ENCODE results near the gene FTO.
A peak's percentile ranks its signal among the peaks of the same experiment; 100 is the strongest.
"Not testable (repeated sequence)": the region's sequence is repeated elsewhere in the genome, so short reads cannot be mapped to it uniquely, and the experiment has no call there.

The FTO gene

DNA sequence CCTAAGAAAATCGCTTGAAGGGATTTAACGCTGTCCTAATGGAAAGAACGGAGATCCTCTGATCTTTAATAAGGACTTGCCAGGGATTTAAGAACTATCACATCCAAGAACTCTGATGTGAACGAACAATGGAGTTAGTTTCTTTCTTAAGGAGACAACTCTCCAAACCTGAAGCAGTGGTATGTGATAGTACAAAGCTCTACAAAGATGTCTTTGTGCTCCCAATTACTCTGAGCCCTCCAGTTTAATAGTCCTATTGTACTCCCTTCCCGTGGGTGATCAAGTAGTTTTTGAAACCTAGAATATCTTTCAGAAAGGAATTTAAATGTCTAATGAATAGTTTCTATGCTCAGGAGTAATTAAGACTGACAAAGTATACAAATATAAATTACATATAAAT lies 123.8 kb downstream of the FTO start:
- no peak for DNase-seq (ENCODE audit: low spot score)

GRCh38 chr16:53829186-53829747 lies 125.3 kb downstream of the FTO start:
- DNase-seq (ENCODE audit: low spot score) = no peak

DNA sequence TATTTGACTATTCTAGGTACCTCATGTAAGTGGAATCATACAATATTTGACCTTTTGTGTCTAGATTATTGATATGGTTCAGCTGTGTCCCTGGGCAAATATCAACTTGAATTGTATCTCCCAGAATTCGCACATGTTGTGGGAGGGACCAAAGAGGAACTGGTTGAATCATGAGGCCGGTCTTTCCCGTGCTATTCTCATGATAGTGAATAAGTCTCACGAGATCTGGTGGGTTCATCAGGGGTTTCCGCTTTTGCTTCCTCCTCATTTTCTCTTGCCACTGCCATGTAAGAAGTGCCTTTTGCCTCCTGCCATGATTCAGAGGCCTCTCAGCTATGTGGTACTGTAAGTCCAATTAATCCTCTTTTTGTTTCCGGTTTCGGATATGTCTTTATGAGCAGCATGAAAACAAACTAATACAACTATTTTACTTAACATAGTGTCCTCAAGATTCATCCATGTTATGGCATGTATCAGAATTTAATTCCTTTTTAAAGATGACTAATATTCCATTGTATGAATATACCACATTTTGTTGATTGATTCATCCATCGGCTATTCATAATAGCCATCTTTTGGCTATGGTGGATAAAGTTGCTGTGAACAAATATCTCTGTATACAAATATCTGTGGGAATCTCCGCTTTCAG lies 129.1 kb downstream of the FTO start:
- no peak for DNase-seq (ENCODE audit: low spot score)

- no peak for DNase-seq (ENCODE audit: low spot score)
These were observed 132.2 kb downstream of the FTO start for GRCh38 chr16:53836142-53836541.

- DNase-seq (ENCODE audit: low spot score) = no peak
These were observed 132.7 kb downstream of the FTO start for GRCh38 chr16:53836680-53837079.

DNA sequence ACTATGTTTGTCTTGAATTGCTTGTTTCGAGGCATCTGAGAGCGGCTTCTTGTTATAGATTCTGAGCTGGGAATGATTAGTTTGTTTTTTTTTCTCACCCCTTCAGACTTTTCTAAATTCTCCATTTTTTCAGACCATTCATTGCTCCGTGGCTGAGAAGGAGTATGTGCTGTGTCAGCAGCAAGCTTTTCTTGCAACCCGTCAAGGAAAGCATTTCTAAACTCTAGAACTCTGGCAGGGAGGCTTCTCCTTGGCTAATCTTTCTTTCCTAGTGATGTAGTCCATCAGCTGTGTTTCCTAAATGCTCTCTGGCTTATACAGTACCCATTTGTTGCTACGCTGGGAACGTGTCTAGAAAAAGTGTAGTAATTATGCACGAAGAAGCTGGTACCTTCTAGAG lies 133.5 kb downstream of the FTO start:
- DNase-seq (ENCODE audit: low spot score) = no peak

GRCh38 chr16:53839150-53839549 lies 135.2 kb downstream of the FTO start:
- DNase-seq (ENCODE audit: low spot score) = no peak

DNA sequence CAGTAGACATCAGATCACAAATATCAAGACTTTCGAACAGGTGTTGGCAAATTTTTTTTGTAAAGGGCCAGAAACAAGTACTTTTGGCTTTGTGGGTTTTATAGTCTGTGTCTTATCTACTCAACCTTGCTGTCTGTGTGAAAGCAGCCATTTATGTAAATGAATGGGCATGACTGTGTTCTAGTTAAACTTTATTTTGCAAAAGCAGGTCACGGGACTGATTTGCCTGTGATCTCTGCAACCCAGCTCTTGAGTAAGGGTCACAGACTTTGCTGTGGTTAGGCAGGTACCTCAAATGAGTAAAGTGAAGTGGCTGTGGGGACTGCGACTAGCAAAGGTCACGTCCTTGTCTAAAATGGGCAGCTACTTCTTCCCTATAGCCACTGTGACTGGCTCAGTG lies 136.5 kb downstream of the FTO start:
- no peak for DNase-seq (ENCODE audit: low spot score)

DNA sequence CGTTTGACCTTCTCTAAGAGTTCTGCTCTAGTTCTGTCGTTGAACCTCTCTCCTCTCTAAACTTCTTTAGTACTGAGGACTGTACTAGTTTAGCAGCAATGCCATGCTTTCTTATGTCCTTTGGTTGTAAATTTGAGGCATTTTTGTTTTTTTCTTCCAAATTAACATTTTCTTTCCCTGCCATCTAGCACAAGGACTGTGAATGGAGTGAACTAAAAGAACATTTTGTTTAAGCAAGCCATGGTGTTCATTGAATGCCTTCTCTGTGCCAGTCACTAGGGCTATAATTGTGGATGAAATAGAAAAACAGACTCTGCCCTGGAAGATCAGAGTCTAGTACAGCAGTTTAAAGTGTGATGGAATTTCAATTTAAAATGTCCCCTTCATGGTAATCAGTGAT lies 137.9 kb downstream of the FTO start:
- no peak for DNase-seq (ENCODE audit: low spot score)

- no peak for DNase-seq (ENCODE audit: low spot score)
These were observed 139.1 kb downstream of the FTO start for GRCh38 chr16:53843084-53843483.

DNA sequence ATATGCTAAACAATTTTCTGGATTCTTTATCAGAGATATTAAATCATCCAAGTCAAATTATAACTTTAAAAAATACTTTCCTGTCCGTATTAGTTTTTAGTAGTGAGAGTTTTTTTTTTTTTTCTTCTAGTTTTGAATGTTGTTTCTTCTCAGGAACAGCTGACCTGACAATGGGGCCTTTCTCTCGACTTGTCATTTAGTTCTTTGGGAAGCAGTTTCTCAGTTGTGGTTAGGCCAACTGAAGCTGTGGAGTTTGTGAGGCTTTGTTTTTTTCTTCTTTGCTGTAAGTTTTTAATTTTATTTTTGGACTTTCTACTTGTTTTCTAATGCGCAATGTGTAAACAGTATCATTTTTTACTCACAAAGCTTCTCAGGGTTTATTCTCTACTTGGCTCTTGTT lies 140.8 kb downstream of the FTO start:
- DNase-seq (ENCODE audit: low spot score) = no peak

DNA sequence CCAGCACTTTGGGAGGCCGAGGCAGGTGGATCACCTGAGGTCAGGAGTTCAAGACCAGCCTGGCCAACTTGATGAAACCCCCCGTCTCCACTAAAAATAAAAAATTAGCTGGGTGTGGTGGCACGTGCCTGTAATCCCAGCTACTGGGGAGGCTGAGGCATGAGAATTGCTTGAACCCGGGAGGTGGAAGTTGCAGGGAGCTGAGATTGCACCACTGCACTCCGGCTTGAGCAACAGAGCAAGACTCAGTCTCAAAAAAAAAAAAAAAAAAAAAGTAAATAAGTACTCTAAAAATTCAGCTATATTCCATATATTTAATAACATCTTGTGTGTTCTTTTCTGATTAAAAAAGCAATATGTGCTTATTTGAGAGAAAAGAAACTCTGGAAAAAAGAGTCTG lies 142.6 kb downstream of the FTO start:
- DNase-seq (ENCODE audit: low spot score) = not testable (repeated sequence)

DNA sequence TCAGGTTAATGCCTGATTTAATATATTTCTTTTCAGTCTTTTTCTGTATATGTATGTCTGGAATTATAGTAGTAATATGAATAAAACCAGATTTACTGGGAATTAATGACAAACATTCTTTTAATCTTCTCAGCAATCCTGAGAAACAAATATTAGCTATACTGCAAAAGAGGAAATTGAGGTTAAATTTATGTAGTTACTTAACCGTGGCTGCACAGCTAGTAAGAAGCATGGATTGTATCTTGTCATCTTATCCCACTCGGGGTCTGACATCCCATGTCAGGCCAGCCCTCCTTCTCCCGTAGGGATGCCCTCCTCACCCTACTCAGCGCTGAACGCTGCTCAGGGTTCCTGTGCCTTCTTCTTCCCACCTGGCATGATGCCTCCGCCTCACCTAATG lies 143.0 kb downstream of the FTO start:
- no peak for DNase-seq (ENCODE audit: low spot score)

DNA sequence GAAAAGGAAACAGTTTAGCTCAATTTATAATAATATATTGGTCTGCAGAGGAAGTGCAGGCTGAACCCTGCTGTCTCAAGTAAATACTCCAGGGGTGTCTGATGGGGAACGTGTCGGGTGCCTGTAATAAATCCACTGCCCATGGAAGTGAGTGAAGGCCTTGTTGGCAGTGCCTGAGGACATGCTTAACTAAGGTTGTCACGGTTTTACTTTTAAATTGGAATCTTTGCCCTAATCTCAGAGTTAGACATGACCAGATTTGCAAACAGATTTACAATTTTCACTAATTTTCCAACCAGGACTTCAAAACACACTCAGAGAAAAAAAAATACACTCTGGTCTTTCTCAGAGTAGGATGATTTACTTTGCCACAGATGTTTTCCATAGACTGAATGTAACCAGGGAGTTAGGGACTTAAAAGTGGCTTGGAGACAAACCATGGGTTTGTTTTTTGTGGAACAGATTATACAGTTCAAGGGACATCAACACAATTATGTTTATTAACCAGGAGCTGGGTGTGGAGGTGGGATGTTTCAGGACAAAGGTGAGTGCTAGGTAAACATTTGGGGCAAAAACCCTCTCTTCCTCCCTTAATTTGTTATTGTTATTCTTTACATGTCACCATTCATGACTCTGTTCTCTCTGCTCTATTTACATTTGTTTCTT lies 144.5 kb downstream of the FTO start:
- DNase-seq (ENCODE audit: low spot score) = no peak

DNA sequence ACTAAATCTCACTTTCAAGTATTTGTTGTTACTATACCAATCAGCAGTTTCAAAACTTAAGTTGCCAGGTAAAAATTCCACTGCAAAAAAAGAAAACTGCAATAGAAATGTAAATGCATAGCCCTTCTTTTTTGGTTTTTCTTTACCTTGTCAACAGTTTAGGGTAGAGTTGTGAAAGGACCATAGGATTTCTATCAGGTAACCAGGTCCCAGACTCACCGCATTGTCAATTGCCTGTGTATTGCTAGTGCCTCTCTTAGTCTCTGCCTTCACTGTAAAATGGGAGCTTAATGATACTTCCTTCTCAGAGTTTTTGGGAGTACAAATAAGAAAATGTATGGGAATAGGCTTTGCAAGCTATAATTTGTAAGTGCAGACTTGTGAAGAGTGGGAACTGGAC lies 145.0 kb downstream of the FTO start:
- DNase-seq (ENCODE audit: low spot score) = no peak

DNA sequence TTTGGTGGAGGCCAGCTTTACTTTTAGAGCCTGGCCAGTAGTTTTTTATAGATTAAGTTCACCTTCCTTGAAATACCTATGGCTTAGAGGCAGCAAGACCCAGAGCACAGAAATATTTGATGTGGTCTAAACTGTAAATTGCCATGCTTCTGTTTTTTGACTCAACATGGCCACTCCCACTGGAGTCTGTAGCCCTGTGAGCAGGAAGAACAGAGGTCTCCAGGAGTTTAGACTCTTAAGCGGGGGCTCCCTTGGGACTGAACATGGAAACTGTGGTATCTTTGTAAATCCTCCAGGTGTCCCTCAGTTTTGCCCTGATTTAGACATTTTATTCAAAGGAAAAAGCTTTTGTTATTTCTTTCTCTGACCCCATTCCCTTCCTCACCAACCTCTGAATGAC lies 145.6 kb downstream of the FTO start:
- DNase-seq (ENCODE audit: low spot score) = no peak

- DNase-seq (ENCODE audit: low spot score) = no peak
These were observed 146.0 kb downstream of the FTO start for GRCh38 chr16:53849994-53850393.

GRCh38 chr16:53852678-53853077 lies 148.7 kb downstream of the FTO start:
- DNase-seq (ENCODE audit: low spot score) = no peak

DNA sequence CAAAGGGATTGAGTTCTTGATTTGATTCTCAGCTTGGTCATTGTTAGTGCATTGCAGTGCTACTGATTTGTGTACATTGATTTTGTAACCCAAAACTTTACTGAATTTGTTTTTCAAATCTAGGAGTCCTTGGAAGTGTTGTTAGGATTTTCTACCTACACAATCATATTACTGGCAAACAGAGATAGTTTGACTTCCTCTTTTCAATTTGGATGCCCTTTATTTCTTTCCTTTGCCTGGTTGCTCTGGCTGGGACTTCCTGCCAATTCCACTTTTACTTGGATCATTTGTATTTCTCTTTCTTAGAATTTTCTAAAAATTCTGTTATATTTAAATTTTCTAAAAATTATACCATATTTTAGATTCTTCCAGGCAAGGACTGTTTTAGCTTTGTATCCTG lies 151.1 kb downstream of the FTO start:
- DNase-seq (ENCODE audit: low spot score) = no peak

DNA sequence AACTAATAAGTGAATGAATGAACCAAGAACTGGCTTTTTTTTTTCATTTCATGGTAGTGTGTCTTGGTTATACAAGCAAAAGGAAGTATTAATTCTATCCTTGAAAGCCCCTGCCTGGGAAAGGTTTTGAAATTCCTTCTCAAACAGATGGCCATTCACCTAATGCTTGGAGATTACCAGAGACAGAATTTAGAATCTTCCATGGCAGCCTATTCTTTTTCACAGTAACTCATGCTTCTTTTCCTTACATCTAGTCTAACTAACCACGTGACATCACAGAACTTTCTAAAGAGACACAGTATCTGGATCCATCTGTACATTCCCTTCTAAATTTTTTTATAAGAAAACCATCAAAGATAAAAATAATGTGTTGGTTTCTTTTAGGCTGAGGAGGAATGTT lies 151.6 kb downstream of the FTO start:
- no peak for DNase-seq (ENCODE audit: low spot score)

DNA sequence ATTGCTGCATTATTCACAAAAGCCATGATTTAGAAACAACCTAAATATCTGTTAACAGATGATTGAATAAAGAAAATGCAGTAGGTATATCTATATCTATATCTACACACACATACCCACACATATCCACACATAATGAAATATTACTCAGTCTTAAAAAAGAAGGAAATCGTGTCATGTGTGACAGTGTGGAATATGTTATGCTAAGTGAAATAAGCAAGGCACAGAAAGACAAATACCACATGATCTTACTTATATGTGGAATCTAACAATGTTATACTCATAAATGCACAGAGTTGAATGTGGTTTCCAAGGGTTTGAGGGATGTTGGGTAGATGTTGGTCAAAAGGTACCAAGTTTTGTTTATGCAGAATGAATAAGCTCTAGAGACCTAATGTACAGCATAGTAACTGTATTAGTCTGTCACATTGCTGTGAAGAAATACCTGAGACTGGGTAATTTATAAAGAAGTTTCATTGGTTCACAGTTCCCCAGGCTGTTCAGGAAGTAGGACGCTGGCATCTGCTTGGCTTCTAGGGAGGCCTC lies 156.1 kb downstream of the FTO start:
- no peak for DNase-seq (ENCODE audit: low spot score)

- no peak for DNase-seq (ENCODE audit: low spot score)
These were observed 159.9 kb downstream of the FTO start for GRCh38 chr16:53863861-53864260.

- DNase-seq (ENCODE audit: low spot score) = peak; percentile 20
These were observed 161.0 kb downstream of the FTO start for GRCh38 chr16:53864819-53865493.
